ENCODE data around the gene ABHD6.
"Not testable (repeated sequence)": the region's sequence is repeated elsewhere in the genome, so short reads cannot be mapped to it uniquely, and the experiment has no call there.

ABHD6 gene

GRCh38 chr3:58285334-58285733 lies 47.7 kb downstream of the ABHD6 start:
- no peak for DNase-seq

- no peak for DNase-seq
Observed at GRCh38 chr3:58287354-58287753, 49.8 kb downstream of the ABHD6 start.

- DNase-seq = no peak
Observed at GRCh38 chr3:58288011-58288728, 50.6 kb downstream of the ABHD6 start.

DNA sequence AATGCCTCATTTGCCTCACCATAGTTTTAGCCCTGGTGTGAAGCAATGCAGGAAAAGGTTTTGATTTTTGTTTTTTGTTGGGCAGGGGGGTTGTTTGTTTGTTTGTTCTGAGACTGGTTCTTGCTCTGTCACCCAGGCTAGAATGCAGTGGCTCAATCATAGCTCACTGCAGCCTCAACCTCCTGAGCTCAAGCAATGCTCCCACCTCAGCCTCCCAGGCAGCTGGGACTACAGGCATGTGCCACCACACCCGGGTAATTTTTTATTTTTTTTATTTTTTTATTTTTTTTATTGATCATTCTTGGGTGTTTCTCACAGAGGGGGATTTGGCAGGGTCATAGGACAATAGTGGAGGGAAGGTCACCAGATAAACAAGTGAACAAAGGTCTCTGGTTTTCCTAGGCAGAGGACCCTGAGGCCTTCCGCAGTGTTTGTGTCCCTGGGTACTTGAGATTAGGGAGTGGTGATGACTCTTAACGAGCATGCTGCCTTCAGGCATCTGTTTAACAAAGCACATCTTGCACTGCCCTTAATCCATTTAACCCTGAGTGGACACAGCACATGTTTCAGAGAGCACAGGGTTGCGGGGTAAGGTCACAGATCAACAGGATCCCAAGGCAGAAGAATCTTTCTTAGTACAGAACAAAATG lies 51.5 kb downstream of the ABHD6 start:
- DNase-seq = not testable (repeated sequence)

DNA sequence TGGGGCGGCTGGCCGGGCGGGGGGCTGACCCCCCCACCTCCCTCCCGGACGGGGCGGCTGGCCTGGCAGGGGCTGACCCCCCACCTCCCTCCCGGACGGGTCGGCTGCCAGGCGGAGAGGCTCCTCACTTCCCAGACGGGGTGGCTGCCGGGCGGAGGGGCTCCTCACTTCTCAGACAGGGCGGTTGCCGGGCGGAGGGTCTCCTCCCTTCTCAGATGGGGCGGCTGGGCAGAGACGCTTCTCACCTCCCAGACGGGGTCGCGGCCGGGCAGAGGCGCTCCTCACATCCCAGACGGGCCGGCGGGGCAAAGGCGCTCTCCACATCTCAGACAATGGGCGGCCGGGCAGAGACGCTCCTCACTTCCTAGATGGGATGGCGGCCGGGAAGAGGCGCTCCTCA lies 52.9 kb downstream of the ABHD6 start:
- DNase-seq = not testable (repeated sequence)

DNA sequence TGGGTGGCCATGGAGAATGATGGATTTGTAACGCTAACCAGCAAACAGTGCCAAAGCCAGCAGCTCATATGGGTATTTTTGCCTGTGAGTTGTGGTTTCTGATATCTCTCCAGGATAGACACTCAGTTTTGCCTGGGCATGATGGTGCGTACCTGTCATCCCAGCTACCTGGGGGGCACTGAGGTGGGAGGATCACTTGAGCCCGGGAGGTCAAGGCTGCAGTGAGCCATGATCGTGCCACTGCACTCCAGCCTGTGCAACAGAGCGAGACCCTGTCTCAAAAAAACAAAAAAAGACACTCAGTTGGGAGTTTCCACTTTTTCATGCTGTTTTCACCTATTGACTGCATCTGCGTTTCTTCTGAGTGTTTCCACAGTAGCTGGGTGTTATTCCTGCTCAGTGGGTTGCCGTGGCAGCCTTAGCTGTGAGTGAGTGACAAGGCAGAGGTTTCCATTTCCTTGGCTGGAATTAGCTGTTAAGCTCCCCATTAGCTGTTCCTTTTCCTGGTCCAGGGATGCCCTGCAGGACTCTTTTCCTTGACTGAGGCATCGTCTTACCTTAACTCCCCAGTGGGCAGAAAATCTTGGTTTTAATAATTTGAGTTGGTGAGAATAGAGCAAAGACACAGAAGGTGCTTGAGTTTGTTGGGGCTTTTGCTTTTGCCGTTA lies 54.2 kb downstream of the ABHD6 start:
- no peak for DNase-seq

DNA sequence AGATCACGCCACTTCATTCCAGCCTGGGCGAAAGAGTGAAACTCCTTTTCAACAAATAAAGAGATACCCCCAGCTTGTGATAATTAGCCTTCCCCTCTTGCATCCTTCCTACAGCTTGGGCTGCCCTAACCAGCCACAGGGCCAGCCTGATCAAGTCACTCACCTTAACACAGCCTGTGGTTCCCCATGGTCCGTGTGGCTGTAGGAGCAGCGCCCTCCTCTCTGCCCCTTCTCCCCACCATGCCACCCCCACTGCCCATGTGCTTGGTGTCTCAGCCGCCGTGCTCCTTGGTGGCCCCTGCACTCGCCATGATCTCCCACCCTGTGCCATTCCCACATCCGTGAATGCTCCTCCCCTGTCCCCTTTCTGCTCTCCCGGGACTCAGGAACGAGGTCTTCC lies 55.3 kb downstream of the ABHD6 start:
- no peak for DNase-seq

DNA sequence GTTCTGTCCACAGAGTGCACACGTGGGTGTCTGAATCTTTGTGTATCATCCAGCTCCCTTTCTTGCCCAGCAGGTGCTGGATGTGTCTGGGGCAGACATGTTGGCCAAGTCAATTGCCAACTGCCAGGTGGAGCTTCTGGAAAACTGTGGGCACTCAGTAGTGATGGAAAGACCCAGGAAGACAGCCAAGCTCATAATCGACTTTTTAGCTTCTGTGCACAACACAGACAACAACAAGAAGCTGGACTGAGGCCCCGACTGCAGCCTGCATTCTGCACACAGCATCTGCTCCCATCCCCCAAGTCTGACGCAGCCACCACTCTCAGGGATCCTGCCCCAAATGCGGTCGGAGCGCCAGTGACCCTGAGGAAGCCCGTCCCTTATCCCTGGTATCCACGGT lies 55.9 kb downstream of the ABHD6 start:
- DNase-seq = no peak

- DNase-seq = no peak
Observed at GRCh38 chr3:58296269-58296668, 58.7 kb downstream of the ABHD6 start.

- DNase-seq = no peak
Observed at GRCh38 chr3:58296843-58297242, 59.3 kb downstream of the ABHD6 start.

DNA sequence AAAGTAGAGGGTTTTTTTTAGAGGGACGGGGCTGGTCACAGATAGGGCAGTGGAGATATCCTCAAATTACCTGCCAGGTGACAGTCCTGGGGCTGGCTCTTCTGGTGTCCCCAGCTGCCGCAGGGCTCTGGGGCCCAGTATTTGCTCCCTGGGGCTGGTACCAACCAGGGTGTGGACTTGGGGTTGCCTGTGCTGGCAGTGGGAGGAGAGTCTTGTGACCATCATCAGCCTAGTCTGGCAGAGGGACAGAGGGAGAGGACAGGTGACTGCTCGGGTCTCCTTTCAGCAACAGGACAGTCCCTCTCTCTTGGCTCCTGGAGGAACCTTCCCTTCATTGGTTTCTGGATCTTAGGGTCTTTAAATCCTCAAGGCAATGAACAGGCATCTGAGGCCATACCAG lies 60.6 kb downstream of the ABHD6 start:
- no peak for DNase-seq

DNA sequence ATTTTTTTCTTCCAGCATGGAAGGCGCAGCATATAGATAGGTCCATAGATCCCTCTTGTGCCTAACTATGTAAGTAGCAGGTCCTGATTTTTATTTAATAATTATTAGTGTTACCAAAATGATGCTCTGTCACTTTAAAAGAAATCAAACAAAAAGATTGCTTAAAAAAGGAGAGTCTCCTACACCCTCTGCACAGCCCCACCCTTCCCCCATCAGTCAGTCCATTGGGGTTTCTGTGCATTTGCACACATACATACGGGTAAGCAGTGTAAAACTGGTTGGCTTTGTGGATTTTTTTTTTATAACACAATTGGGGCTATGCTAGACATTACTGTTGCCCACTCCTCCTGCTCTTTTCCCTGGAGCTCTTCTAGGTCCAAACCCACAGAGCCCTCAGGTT lies 61.5 kb downstream of the ABHD6 start:
- DNase-seq = no peak

DNA sequence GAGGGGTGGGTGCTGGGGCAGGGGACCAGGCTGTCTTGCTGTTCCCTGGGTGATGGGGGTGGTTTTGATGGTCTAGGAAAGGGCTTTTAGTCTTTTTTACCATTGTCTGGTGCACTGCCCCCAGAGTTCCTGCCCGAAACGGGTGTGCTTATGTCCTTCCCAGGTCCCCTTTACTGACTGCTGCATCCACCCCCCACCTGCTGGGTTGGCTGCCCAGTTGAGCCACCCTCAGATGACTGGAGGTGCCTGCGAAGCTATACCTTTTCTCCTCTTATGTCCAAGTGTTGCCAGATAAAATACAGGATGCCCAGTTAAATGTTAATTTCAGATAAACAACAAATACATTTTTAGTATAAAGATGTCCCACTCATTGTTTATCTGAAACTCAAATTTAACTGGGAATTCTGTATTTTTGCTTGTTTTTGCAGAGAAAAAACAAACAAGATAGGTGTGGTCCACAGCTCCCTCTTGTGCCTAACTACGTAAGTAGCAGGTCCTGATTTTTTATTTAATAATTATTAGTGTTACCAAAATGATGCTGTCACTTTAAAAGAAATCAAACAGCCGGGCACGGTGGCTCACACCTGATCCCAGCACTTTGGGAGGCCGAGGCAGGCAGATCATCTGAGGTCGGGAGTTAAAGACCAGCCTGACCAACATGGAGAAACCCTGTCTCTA lies 62.4 kb downstream of the ABHD6 start:
- peak; percentile 38 for DNase-seq

- DNase-seq = peak; percentile 97
Observed at GRCh38 chr3:58305882-58306711, 68.5 kb downstream of the ABHD6 start, which contains the start of the genes HTD2 and RPP14. HTD2 (plus strand) TSS chr3:58306520; CDS start chr3:58317614, 11,094 bp downstream. RPP14 (plus strand) TSS chr3:58306245; CDS start chr3:58310330, 4,085 bp downstream.

- DNase-seq = peak; percentile 61
Observed at GRCh38 chr3:58307639-58308215, 70.1 kb downstream of the ABHD6 start.

DNA sequence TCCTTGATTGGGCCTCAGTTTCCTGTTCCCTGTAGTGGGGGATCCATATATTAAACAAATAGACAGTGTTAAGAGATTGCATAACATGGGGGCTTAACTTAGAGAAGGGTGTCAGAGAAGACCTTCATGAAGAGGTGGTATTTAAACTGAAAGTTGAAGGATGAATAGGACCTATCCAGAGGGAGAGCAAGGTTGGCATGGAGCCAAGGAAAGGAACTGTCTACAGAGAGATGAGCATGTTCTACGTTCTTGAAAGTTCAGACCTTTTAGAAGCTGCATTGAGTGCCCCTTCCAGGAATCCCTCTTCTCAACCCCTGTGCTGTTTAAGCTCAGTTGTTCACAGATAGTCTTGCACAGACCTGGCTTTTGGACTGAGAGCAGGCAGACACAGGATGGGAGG lies 71.1 kb downstream of the ABHD6 start:
- DNase-seq = no peak

DNA sequence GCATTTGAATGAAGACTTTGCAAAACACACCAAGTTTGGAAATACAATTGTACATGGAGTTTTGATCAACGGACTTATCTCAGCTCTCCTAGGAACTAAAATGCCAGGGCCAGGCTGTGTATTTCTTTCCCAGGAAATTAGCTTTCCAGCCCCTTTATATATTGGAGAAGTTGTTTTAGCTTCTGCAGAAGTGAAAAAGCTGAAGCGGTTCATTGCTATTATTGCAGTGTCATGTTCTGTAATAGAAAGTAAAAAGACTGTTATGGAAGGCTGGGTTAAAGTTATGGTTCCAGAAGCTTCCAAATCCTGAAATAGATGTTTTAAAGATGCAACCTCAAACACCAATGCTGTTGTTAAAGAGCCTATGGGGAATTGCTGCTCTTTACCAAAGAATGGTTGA lies 80.2 kb downstream of the ABHD6 start:
- DNase-seq = no peak

DNA sequence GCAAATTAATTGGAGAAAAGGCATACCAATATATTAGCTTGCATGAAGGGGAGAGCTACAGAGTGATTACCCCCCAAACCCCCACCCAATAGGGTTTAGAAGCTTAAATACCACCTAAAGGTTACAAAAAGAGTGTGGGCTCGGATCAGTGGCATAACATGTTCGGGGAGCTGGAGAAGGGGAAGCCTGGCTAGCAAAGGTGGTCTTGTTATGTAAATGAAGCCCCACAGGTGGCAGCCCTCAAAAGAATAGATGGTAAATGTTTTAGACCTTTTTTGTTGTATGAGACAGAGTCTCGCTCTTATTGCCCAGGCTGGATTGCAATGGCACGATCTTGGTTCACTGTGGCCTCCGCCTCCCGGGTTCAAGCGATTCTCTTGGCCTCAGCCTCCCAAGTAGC lies 84.2 kb downstream of the ABHD6 start:
- DNase-seq = no peak

GRCh38 chr3:58322793-58323192 lies 85.2 kb downstream of the ABHD6 start:
- no peak for DNase-seq

DNA sequence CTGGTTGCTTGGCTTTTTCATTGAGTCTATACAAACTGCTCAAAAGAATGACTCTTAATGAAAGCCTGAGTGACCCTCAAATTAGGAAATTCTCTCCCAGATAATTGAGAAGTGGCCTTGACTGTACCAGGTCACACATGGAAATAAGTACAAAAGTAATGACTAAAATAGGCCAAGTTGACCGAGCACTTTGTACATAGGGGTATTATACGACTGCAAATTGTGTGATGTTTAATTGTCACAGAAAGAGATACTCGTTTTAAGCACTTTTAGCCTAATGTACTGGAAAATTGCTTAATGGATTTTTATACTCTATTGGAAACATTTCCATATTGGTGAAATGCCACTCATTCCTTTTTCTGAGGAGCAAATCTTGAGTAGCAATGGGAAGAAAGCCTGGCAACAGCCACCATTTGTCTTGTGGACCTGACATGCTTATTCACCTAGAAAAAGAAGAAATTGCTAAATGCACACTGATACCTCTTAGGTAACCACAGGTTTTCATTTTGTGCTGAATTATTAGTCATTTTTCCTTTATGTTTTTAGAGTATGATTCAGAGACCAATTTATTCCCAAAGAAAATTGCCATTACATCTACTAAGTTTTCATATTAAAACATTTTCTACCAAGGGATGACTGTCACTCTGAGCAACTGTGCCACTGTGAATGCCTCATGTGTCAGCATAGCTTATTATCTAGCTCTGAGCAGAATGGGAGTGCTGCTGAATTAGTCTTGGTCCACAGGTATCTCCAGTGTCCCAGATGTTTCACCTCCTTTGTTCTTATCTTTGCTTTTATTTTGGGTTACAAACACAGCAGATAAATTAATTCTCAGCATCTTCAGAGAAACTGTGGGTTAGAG lies 86.2 kb downstream of the ABHD6 start:
- DNase-seq = no peak

All from fibroblast of skin of right biceps (primary cell).